ENCODE measurements around the gene MED27.
A peak's percentile ranks its signal among the peaks of the same experiment; 100 is the strongest.
"Not testable (repeated sequence)": the region's sequence is repeated elsewhere in the genome, so short reads cannot be mapped to it uniquely, and the experiment has no call there.

Gene MED27

DNA sequence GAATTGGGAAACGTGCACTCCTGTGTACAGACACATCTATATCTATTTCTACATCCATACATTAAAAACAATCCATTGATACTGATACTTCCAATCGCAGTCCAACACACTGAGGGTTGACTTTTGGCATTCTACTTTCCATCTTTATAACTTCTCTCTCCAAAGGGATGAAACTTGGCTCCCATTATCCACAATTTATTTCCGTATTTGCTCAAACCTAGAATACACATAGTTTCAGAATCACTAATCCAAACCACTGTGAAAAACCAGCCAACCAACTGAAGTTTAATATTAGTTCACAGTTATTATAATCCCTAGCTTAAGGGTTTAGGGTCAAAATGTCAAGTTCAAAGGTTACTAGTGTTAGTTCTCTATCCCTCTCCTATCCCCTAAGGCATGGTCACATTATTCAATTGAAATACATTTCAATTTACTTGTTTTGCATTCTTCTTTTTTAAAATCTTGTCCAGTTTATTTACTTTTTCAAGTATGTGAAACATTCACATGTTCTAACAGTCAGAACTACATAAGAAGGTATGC lies 156.5 kb downstream of the MED27 start:
- no peak for DNase-seq (ENCODE audit: low spot score)

DNA sequence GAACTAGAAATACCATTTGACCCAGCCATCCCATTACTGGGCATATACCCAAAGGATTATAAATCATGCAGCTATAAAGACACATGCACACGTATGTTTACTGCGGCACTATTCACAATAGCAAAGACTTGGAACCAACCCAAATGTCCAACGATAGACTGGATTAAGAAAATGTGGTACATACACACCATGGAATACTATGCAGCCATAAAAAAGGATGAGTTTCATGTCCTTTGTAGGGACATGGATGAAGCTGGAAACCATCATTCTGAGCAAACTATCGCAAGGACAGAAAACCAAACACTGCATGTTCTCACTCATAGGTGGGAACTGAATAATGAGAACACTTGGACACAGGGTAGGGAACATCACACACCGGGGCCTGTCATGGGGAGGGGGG lies 158.0 kb downstream of the MED27 start:
- not testable (repeated sequence) for DNase-seq (ENCODE audit: low spot score)

DNA sequence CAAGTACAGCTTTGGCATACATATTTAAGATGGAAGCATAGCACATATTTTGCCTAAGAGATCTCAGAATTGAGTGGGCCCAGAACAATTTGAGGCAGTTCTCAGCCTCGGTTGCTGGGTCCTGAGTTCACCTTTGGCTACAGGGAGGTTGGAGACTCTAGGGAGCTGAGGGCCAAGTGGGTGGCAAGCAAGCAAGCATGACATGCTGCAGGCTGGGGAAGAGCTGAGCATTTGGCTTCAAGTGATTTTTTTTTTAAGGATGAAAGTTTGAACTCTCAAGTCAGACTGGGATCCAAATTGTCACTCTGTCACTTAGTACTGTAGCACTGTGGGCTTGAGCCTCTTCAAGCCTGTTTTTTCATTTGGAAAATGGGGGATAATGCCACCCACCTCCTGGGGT lies 160.5 kb downstream of the MED27 start:
- DNase-seq (ENCODE audit: low spot score) = no peak

DNA sequence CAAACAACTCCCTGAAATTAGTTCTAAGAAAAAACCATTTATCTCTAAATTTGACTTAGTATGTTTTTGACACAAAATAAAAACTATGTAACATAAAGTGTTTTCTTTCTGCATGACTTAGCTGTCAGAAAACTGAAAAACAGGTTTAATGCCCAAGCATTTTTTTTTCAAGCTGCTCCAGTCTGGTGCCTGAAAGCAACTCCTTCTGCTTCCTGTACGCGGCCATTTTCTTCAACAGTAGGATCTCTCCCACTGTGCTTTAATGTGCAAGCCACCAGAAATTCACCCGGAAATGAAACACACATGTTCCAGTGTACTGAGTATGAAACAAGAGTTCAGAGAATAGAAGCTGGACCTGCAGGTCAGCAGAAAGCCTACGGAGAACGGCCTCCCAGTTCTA lies 161.2 kb downstream of the MED27 start:
- no peak for DNase-seq (ENCODE audit: low spot score)

DNA sequence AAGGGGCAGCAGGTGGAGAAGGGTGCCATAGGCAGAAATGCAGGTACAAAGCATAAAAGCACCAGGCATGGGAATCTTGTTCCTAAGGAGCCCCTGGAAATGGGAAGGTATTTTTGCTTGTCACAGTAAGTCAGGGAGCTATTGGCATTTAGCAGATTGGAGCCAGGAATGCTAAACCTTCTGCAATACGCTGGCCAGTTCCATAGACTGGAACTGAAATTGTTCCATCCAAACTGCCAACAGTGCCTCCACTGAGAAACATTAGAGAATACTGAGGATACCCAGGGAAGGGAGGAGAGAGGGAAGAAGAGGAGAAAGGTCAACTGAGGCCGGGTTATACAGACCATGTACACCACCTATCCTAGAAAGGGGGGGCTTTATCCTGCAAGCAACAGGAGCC lies 162.7 kb downstream of the MED27 start:
- DNase-seq (ENCODE audit: low spot score) = no peak

DNA sequence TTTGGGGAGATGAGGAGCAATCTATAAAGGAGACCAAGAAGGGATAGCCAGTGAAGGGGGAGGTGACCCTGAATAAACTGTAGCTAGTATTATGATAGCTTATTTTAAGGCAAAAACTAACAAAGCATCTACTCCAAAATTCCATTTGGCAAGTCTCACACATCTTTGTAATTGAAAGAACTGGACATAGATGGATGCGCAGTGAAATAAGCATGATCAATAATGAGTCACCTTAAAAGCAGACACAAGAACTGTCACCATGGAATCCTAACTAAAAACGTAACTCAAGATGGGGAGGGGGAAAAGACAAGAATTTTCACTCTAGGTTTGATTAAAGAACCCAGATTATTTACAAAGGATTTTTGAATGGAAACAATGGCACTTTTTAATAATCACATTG lies 164.5 kb downstream of the MED27 start:
- no peak for DNase-seq (ENCODE audit: low spot score)

DNA sequence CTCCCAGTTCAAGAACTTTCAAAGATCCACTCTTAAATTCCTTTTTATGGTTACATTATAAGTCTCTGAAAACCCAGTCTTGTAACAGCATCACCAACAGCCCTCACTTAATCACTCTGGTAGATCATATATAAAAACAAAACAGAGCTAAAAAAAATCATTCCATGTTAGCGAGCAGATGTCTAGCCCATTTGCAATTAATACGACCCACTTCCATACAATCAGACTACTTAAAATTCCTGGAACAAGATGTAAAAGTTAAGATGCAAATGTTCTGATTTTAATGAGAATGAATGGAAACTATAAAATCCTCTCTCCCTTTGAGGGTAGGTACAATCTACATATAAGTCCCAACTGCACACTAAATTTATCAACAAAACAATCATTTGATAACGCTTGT lies 167.0 kb downstream of the MED27 start:
- no peak for DNase-seq (ENCODE audit: low spot score)

DNA sequence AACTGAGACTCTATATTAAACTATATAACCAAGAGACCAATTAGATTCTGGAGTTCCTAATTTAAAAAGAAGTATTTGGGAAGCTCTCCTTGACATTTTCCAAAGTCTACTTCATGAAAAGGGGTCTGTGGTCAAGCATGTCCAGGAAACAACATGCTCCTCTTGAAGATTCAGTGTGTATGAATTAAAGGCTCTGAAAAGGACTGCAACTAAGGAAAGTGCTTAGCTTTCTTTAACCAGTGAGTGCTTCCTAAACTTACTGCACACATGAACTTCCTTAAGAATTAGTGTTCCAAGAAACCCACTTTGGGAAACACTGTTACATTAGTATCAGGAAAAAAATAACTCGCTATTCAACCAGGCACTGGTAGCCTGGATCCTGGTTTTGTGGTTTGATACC lies 167.6 kb downstream of the MED27 start:
- DNase-seq (ENCODE audit: low spot score) = no peak

DNA sequence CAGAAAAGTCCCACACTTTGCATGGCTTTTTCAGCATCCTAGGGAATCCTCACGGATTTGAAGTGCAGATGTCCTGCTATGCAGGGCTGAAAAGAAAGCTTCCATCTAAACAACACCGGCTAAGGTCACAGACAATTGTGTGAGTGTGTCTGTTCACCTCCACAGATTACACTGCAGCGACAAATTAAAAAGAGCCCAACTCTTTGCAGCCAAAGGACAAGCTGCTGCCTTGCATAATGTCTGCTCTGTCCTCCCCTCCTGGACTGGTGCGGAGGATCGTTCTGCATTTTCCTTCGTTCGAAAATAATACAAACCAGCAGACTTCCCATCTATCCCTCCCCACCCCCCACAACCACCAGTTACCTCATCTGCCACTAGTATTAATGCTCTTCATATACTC lies 169.1 kb downstream of the MED27 start:
- DNase-seq (ENCODE audit: low spot score) = peak; percentile 25

DNA sequence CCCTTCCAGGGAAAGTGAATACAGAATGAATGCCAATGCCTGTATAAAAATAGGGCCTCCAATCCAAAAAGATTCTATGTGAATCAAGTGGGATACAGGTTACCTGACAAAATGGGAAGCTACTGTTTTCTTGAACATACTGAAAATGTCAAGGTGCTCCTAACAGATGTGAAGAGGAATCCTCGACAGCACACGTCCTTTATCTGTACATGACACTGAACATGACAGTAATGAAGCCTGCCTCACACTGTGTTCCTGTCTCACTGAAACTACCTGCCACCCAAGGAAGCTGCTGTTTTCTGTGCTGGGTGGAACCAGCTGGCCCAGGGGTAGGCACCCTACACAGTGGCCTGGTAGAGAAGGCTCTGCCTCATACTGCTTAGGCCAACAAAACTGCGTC lies 174.5 kb downstream of the MED27 start:
- no peak for DNase-seq (ENCODE audit: low spot score)

DNA sequence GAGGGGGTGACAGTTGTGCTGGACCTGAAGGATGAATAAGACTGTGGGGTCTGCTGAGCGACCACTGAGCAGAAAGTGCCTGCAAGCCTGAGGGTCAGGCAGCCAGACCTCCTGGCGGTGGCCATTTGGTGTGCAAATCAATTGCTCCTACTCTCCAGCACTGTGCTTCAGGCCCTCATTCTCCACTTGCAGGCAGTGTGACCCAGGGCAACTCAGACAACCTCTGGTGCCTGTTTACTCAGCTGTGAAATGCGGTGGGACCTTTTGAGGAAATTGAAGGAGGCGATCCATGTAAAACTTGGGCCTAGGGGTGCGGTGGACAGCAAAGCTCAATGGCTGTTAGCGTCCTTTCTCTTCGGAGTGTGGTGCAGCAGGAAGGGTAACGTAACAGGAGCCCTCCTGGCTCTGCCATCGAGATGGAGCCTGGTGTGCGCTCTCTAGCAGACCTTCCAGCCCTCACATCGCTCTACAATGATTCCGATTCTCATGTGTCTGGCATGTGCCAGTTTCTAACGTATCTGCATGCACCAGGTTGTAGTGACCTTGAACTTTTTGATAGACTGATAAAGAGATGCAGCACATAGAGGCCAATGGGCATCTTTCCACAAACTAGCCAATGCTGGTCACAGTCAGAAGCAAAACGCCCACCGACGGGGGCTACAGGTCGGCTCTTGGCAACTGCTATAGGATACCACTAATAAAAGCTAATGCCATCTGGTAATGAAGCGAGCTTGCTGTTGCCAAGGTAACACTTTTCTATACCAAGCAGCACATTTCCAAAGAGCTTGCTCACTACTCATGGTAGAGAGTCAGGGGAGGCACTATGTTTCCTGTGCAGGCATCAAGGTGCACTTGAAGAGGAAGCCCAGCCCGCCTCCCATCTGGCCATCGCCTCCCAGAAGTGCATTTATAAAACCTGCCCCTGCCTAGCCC lies 180.1 kb downstream of the MED27 start:
- no peak for DNase-seq (ENCODE audit: low spot score)

DNA sequence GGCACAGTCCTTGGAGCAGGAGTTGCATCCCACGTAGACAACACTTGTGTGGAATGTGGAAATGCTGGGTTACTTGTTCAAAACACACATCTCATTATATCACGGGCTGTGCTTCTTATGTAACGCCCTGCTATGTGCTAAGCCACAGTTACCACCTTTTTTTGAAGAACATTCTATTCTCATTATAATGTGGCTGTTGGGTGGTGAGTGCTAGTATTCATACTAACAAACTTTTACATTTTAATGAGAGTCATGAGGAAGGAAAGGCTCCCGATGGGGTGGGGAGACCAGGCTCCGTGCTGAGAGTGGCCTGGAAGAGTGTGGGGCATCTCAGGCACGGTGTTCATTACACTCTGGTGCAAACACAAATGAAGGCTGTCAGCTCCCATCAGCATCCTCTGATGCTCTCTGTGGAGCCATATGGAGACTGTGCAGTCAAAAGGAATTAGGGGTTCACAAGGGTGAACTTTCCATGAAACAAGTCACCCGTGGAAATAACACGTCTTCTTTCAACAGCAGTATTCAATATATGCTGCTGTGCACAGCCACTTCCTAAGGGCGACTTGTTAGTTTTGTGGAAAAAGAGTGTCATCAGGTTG lies 186.7 kb downstream of the MED27 start:
- DNase-seq (ENCODE audit: low spot score) = no peak

DNA sequence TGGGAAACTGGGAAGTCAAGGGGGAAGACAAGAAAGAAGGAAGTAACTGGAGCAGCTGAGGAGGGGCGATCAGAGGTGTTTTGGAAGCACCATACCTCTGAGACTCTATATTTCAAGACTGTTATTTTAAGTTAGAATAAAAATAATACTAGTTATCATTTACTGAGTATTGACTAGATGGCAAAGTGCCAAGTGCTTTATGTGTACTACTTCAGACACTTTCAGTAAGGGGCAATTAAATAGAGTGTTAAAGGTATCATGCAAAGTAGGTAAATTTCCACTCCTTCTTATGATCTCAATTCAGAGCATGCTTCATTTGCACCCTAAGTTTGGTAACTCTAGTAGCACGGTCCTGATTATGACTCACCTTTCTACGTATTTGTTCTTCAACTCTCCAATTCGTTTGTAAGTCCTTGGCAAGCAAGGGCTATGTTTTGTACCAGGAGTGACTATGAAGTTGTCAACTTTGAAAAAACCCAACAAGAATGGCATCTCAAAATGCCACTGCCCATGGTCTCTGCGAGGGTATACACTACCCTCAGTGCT lies 187.4 kb downstream of the MED27 start:
- DNase-seq (ENCODE audit: low spot score) = no peak

DNA sequence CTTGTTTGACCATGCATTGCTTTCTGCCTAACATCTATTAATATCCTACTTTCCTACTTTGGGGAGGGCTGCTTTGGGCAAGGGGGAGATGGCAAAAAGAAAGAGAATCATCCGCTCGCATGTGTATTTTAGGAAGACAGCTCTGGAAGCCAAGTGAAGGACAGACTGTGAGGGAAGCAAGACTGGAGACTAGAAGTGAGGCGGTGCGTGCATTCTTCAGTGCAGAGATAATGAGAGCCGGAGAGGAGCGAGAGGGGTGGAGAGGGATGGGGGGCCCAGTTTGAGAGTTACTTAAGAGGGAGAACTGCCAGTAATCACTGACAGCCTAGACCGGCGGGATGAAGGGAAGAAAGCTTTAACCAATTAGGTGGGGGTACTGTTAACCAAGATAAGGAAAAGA lies 188.1 kb downstream of the MED27 start:
- no peak for DNase-seq (ENCODE audit: low spot score)

DNA sequence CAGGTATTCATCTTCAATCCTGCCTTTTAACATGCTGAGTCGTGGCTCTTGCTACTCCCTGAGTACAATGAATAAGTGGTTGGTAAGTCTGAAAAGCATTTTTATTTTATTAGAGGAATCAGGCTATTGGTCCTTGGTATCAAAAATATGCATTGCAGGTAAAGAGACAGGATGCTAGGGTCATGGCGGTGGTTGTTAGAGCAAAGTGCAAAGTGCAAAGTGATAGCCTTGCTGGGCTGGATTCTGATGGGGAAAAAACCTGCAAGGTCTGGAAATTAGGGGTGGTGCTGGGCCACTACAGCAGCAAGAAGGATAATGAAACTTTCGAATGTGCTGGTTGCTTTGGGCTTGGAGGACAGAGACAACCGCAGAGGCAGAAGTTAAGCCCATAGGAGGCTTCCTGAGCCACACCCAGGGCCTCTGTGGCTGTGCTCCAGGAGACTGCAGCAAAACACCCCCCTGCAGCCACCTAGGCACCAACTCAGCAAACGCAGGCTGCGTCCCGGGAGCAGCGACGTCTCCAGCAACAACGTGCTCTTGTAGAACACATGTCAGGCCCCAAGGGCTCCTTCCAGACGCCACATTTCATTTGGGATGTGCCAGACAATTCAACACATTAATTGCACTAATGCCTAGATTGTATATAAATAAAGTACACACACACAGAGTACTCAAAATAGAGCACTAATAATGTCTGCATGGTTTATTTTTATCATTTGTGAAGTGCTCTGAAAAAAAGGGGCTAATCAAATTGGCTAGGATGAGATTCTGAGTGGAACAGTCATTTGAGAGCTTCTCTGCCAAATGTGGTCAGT lies 190.0 kb downstream of the MED27 start:
- DNase-seq (ENCODE audit: low spot score) = no peak

DNA sequence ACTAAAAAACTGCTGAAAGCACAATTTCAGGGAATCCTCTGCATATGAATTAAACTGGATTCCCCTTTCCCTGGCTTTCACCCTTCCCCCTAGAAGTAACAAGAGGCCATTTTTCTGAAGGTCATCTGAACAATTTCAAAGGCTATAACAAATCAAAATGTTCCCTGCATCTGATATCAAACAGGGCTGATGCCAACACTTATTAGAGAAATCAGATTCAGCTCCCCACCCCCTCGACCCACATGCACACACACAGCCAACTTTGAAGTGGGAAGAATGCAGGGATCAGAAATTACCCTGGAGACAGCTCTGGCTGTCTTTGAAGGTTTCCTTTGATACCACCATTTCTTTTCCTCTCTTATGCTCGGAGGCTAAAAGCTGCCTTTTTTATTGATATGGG lies 190.7 kb downstream of the MED27 start:
- no peak for DNase-seq (ENCODE audit: low spot score)

DNA sequence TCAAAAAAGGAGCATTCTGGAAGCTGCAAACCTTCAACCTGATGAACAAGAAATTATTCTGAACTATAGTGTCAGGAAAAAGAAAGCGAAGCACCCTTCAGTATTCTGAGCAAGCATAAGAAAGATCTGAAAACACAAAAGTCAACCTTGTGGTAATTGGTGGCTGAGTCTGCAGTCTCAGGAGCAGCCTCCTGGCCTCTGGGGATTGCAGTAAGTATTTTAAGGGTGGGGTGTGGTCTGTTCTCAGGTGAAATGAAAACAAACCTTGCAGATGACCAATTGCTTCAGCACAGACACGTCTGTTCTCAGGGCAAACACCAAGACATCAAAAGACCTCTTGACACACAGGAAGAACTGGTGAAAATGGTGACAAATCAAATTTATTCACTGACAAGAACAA lies 192.0 kb downstream of the MED27 start:
- no peak for DNase-seq (ENCODE audit: low spot score)

DNA sequence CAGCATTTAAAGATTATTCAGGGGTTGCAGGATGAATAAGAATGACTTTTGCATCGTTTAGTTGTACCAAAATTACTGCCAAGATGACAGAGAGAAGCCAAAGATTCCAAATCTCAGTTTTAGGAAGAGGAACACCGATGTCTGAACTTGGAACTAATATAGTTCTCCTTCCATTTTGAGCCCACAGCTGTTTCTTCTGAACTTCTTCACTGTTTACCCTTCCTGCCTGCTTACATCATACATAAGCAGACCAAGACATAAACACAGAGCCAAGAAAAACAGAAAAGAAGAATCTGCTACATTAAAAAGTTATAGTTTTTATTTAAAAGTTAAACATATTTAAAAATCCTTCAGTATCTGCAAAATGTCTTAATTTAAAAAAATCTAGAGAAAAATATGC lies 192.8 kb downstream of the MED27 start:
- no peak for DNase-seq (ENCODE audit: low spot score)

DNA sequence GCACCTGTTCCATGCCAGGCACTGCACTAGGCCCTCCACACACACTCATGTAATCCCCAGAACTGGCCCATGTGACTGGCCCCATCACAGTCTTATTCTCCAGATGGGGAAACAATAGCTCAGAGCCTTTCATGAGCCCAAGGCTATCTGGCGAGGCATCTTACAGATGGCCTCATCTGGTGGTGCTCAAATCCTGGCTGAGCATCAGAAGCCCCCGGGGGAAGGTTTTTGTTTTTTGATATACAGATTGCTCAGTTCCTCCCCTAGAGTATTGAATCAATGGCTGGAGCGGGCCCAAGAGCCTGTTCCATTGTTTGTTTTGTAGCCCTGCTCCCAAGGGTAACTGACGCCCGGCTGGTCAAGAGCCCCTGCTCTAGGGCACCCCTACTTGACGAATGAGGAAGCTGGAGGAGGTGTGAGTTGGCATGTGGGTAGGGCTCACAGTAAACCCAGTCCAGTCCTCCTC lies 194.5 kb downstream of the MED27 start:
- DNase-seq (ENCODE audit: low spot score) = no peak

DNA sequence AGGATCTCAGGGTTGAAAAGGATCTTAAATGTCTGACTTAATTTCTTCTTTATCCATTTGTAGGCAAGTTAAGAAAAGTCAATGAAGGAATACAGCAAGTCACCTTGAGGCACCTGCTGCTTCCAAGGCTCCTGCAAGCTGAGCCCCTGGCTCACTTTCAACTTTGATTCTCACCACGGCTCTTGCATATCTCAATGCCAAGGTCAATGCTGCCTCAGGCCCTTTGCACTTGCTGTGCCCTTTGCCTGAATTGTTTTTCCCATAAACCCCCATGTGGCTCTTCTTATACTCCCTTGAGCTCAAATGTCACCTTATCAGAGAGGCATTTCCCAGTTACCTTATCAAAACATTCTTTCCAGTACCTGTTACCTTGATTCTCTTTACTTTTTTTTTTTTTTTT lies 195.4 kb downstream of the MED27 start:
- no peak for DNase-seq (ENCODE audit: low spot score)

DNA sequence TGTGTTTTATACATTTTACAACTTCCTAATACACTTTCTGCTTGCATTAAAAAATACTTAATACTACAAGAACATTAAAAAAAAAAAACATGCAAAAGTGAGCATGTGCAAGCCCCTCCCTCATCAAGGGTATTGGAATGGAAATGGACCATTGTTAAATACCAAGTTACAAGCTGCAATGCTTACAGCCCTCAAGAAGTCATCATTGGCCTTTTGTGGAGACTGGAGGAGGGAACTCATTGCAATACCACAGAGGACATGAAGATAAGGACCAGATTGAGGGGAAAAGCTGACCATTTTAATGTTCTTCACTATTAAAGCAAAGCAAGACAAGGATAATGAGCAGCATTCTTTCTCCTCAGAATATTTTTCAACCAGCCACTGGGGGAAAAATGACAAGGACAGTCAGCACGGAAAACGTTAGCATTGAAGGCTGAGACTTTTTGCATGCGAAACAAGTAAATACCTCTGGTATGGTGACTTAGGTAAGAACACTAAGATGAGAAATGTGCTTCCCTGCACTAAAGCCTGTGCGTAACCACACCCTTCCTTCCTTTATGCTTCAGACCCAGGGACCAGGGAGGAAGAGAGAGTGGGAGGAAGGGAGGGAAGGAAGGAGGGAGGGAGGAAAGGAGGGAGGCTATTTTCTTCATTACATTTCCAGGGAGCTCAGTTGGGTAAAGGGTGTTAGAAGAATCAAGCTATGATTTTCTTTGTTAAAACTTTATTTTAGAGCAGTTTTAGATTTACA lies 198.7 kb downstream of the MED27 start:
- no peak for DNase-seq (ENCODE audit: low spot score)
